Activated effector memory CD4-positive, alpha-beta T cell treated with Interleukin-2 at 50 U/mL for 16 hours (primary cell): ENCODE measurements around the gene LHX5.

Experiments used
- DNase-seq: peaks from one replicate; pipeline ENCODE4 v3.0.0-alpha.2; 2020

LHX5 gene

GRCh38 chr12:113477171-113477841, 5.6 kb upstream of the LHX5 start:
- DNase-seq, result no peak

GRCh38 chr12:113476176-113476986, 4.7 kb upstream of the LHX5 start:
- no peak for DNase-seq

GRCh38 chr12:113475451-113476175, 3.9 kb upstream of the LHX5 start:
- DNase-seq, result no peak

DNA sequence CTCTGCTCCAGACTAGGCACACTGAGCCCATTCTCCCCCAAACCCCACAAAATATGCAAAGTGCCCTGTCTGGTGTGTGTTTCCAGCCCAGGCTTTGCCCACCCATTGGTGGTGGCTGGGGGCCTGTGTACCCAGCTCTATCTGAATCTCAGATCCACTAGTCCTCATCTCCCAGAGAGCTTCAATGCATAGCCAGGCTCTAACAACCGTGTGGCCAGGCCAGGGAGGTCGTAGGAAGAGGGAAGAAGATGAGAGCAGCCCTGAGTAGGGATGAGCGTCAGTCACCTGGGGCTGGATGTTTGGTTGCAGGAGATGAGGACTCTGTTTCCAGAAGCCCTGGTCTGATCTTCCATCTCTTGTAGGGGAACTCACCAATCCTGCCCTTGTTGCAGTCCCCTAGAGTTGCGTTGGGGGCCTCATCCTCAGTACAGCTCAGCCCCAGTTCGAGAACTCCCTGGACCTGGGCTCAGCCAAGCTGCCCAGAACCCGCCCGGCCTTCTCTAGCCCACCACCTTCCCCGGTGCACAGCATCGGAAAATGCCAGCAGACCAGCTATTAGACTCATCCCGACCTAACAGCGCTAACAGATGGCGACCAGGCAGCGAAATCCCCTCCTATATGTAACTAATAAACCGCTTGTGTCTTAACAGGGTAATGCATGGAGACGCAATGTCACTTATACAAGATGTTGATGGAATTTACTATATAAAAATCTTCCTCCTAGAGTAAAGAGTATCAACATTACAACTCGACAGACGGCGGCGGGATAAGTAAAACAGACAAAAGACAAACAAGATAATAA, 3.2 kb upstream of the LHX5 start:
- DNase-seq, result no peak

DNA sequence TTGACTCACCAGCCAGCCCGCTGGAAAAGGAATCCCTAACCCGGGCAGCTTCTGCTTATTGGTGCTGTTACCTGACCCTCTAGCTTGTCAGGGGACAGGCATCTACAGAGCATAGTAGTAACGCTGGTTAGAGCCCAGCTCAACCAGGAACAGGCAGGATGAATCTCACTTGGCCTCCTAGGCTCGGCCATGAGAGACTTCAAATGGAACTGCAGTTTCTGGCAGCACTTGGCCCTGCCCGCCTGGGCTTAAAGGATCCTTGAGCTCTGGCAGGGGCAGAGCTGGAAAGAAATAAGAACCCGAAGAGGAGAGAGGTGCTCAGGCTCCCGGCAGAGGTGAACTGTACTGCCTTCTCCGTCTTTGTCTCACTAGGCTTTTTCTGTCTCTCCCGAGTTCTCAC, 2.3 kb upstream of the LHX5 start:
- no peak for DNase-seq

- DNase-seq, result no peak
Measured at GRCh38 chr12:113473400-113473799, 1.7 kb upstream of the LHX5 start.

DNA sequence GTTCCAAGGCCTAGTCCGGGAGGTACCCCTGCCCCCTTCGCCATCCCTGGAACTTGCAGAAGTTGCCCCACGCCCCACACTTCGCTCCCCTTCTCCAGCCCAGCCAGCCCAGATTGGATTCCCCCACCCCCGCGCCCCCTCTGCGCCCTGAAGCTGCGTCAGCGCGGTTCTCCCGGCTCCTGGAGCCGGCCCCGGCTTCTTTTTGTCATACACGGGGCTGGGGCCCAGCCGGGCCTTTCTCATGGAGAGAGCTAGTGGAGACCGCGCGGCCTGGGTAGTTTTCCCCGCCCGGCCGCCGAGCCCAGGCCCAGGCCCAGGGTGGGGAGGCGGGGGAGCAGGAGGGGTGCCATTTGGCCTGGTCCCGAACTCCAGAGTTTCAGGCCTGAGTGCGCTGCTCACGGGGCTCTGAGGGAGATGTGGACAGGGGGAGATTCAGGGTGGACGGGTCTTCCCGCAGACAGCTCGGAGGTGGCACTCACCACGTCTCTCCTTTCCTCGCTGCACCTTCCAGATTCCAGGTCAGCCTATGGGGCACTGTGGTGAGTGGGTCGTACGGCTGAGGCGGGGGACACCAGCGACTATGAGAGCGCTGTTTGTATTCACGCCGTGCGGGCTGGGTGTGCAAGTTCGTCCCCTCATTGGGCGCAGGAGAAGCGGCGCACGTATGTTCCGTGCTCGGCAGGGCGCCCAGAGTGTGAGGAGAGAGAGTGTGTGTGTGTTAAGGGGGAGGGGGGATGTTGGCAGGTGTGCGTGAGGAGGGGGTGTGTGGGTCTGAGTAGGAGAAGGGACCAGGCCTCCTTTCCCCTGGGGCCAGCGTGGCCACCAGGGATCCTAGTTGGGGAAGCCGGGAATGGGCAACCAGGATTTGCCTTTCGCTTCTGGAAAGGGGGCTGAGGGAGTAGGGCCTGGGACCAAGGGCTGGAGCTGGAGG, 785 bp upstream of the LHX5 start:
- DNase-seq, result no peak

DNA sequence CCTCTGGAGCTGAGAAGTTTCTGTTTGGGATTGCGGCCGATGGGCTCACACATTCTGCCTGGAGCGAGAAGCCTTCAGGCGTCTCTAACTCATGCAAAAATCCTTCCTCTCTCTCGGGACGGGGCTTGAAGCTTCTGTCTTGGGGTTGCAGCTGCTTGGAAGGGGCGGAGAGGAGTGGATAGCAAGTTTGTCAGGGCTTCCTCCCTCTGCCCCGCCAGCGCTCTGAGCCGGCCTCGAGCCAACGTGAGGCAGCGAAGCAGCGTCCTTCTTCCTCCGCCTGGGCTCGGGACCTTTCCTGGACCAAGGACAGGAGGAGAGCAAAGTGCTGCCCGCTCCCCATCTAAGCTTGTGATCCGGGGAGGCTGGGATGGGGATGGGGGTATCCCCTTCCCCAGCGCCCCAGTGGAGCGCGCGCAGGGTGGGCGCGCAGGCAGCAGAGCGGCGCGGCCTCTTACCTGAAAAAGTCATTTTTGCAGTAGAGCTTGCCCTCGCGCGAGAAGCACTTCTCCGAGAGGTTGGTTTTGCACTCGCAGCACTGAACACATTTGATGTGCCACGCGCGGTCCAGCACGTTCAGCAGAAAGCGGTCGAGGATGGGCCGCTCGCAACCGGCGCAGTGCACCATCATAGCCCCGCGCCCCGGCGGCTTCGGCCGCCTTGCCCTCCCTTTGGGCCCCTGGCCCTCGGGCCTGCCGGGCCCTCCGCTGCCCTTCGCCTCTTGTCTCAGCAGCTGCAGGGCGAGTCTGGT, 626 bp downstream of the LHX5 start:
- no peak for DNase-seq

DNA sequence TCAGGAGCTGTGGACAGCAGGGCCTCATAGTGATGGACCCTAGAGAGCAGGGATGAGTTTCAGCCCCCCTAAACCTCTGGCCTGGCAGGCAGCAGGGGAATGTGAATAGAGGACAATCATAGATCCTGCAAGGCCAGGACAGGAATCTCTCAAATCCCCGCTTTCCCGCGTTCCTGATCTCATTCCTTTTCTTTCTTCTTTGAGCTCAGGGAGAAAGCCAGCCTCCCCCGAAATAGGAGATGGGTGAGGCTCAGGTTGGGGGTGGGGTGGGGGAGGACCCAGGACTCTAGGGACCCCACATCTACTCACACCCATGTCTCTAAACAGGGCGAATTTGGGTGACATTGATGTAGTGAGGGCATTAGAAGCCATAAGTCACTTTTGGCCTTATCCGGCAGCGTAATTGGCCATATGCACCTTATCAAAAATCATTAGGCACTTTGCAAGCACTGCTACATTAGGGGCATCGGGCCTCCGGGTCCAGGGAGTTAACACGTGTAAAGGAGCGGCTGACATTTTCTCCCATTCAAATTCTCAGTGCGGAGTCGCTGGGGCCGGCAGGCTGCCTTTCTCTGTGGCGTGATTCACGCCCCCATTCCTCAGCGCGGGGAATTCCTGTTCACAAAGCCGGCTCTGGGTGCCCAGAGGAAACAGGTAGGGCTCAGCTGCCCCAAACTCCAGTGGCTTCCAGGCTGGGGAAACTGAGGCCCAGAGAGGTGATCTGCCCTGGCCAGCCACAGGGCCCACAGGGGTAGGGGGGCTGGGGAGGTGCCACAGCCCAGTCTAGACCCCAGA, 1.5 kb downstream of the LHX5 start:
- DNase-seq, result no peak

GRCh38 chr12:113469224-113469948, 2.3 kb downstream of the LHX5 start:
- no peak for DNase-seq

- DNase-seq, result no peak
Measured at GRCh38 chr12:113468365-113469223, 3.1 kb downstream of the LHX5 start.

GRCh38 chr12:113467502-113468364, 3.9 kb downstream of the LHX5 start:
- no peak for DNase-seq

GRCh38 chr12:113467142-113467501, 4.5 kb downstream of the LHX5 start:
- DNase-seq, result no peak

DNA sequence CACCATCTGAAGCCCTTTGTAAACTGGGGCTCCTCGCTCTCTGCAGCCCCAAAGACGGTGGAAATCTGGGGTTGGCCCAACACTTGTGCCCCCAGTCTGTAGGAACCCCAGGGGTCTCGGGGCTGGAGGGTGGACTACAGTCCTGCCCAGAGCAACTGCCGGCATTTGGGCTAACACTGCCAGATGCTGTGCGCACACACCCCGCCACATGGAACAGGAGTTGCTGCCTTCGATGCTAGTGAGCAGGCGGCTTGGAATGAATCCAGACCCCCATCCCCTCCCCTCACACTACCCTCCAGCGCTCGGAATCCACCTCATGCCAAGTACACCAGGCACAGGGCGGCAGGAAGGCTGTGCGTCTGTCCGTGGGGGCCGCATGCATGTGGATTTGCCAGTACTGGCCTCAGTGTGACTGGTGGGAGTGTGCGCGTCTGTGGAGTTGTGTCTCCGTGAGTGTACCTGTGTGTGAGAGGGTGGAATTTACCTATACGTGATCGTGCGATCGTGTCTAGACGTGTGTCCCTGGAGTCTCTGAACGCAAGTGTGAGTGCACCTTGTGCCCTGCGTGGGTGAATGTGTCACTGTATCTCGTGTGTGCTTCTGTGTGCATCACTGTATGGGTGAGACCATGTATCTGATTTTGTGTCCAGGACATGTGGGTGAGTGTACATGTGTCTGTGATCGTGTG, 5.1 kb downstream of the LHX5 start:
- DNase-seq, result no peak

DNA sequence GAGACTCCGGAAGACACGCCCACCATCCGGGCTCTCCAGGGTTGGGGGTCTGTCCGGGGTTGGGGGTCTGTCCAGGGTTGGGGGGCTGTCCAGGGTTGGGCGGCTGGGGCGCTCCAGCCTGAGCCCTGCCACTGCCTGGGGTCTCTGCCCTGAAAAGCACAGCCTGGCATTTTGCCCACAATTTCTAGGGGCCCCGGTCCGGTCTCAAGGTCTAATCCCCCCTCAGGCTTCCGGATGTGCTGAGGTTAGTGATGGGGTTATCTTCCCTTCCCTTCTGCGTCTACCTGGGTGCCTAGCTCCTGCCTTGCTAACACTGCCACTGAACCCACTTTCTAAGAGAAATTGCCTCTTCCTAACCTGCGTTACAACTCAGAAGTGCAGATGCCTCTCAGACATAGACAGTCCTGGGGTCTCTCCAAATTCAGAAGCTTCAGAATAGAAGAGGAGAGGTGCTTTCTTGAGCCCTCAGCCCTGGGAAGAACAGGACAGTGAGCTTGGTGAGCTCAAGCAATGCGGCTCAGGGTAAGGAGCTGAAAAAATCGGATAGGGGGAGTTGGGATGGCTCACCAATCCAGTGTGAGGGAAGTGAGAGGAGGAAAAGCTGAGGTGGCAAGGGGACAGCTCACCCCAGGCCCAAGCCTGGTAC, 5.7 kb downstream of the LHX5 start:
- DNase-seq, result no peak
